SJSA1 (cell line): ENCODE data around the gene MED25. TPM values are rescaled to one million over a fixed set of nuclear protein-coding genes. Genes with fewer than 3 reads are reported as not detected.

Experiments used
- DNase-seq, 2 experiments: peaks; one replicate each; pipeline ENCODE4 v3.0.0-alpha.2; 2015 to 2020; ENCODE audit warnings: low spot score in 2 of 2, low read depth in 1 of 2
- H3K27ac ChIP-seq: fragments of 250-450 bp; sonication (Bioruptor Pico); 2 replicates; pipeline ENCODE4 v1.5.1; 2020; ENCODE audit warnings: mild to moderate bottlenecking, moderate library complexity
- H3K27me3 ChIP-seq: fragments of 250-450 bp; sonication (Bioruptor Pico); replicated peaks from 2 replicates; pipeline ENCODE4 v1.5.1; 2020; ENCODE audit warnings: mild to moderate bottlenecking, moderate library complexity
- H3K36me3 ChIP-seq: fragments of 250-450 bp; sonication (Bioruptor Pico); 2 replicates; pipeline ENCODE4 v1.5.1; 2020; ENCODE audit warnings: mild to moderate bottlenecking
- H3K4me1 ChIP-seq: fragments of 250-450 bp; sonication (Bioruptor Pico); replicated peaks from 2 replicates; pipeline ENCODE4 v1.6.1; 2021; ENCODE audit warnings: mild to moderate bottlenecking
- H3K4me3 ChIP-seq: fragments of 250-450 bp; sonication (Bioruptor Pico); 2 replicates; pipeline ENCODE4 v1.5.1; 2020; ENCODE audit warnings: mild to moderate bottlenecking
- H3K9me3 ChIP-seq: fragments of 250-450 bp; sonication (Bioruptor Pico); replicated peaks from 2 replicates; pipeline ENCODE4 v1.5.1; 2020; ENCODE audit warnings: mild to moderate bottlenecking
- total RNA-seq: library from RNA; depleted of rRNA; stranded (reverse); fragments of >200 nt; shearing (Covaris generic); gene quantifications from 2 replicates; pipeline ENCODE4 v1.2.3, GENCODE V29; 2014

Gene MED25
- total RNA-seq, 1 experiment from 2014 or later: 13.2 TPM

DNA sequence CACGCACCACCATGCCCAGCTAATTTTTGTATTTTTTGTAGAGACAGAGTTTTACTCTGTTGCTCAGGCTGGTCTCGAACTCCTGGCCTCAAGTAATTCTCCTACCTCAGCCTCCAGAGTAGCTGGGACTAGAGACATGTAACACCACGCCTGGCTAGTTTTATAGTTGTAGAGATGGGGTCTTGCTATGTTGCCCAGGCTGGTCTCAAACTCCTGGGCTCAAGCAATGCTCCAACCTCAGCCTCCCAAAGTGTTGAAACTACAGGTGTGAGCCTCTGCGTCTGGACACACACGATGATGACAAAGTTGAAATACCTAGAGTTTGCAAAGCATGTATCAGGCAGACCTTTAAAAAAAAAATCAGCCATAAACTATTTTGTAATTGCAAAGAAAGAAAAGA lies 28.3 kb downstream of the MED25 start:
- peaks cover 23% of the 10 kb centered on the region for H3K4me1 ChIP-seq
- no peak for DNase-seq
- no peaks in the 10 kb centered on the region for H3K9me3 ChIP-seq
- H3K27ac ChIP-seq: no peak overlapping the region
- no peak overlapping the region for H3K4me3 ChIP-seq
- peaks cover 5% of the 10 kb centered on the region; the same call in 1 of the 2 replicates for H3K36me3 ChIP-seq
- H3K27me3 ChIP-seq: no peaks in the 10 kb centered on the region

GRCh38 chr19:49847731-49848696 lies 29.9 kb downstream of the MED25 start:
- H3K36me3 ChIP-seq: peaks cover 5% of the 10 kb centered on the region; the same call in 1 of the 2 replicates
- peak overlapping the region; percentile 19 for H3K27ac ChIP-seq
- H3K4me3 ChIP-seq: no peak overlapping the region
- peak; percentile 76 to 81 for DNase-seq
- H3K9me3 ChIP-seq: no peaks in the 10 kb centered on the region
- no peaks in the 10 kb centered on the region for H3K27me3 ChIP-seq
- H3K4me1 ChIP-seq: peaks cover 35% of the 10 kb centered on the region

GRCh38 chr19:49848938-49849337 lies 30.8 kb downstream of the MED25 start:
- Histone ChIP-seq H3K4me3 (no peak overlapping the region), H3K27ac (peak overlapping the region; percentile 19; the same call in 1 of the 2 replicates), H3K9me3 (no peaks in the 10 kb centered on the region), H3K4me1 (peaks cover 42% of the 10 kb centered on the region), H3K36me3 (peaks cover 8% of the 10 kb centered on the region), H3K27me3 (no peaks in the 10 kb centered on the region)
- no peak for DNase-seq

DNA sequence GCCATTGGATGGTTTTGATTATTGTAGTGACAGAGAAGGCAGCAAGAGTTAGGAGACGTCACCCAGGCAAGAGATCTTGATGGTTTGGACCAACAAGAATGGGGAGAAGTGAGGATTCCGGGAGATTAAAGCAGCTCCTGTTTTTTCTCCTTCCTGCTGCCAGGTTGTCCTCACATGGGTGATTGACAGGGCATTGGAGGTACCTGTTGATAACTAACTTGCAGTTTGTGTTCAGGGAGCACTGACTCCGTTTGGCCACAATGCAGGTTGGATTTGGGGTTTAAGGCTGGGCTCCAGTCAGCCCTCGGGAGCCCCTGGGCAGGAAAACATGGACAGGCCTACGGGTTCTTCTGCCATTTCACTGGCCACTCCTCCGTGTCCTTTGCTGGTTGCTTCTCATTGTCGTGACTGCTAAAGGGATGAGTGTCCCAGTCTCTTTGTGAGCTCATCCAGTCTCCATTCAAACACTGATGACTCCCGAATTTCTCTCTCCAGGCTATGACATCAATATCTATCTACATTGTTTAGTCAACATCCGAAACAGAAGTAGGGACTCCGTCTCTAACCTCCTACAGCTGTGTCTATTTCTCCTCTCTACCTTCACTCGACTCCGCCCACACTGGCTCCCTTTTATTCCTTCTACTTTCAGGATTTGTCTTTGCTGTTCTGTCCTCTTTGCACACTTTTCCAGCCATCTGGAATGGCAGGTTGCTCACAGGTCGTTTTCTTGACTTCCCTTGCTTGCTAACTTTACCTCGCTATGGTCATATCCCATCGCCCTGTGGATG lies 31.5 kb downstream of the MED25 start:
- Histone ChIP-seq H3K4me3 (no peak overlapping the region), H3K4me1 (peaks cover 42% of the 10 kb centered on the region), H3K27ac (no peak overlapping the region), H3K36me3 (peaks cover 15% of the 10 kb centered on the region), H3K9me3 (no peaks in the 10 kb centered on the region), H3K27me3 (no peaks in the 10 kb centered on the region)
- no peak for DNase-seq

DNA sequence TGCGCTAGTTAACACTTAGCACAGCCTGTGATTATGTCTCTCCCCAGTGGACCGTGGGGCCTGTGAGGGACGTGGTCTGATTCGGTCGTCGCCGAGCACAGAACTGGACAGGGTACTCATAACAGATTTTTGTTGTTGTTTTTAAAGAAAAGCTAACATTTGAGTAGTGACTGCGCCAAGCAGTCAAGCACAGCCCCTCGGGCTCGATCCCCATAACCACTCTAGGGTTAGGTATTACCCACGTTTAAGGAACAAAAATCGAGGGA lies 32.1 kb downstream of the MED25 start:
- no peak for DNase-seq
- peak overlapping the region; percentile 84 for H3K4me3 ChIP-seq
- H3K36me3 ChIP-seq: peaks cover 20% of the 10 kb centered on the region
- peak overlapping the region; percentile 93 for H3K27ac ChIP-seq
- H3K27me3 ChIP-seq: no peaks in the 10 kb centered on the region
- H3K9me3 ChIP-seq: no peaks in the 10 kb centered on the region
- H3K4me1 ChIP-seq: peaks cover 42% of the 10 kb centered on the region

DNA sequence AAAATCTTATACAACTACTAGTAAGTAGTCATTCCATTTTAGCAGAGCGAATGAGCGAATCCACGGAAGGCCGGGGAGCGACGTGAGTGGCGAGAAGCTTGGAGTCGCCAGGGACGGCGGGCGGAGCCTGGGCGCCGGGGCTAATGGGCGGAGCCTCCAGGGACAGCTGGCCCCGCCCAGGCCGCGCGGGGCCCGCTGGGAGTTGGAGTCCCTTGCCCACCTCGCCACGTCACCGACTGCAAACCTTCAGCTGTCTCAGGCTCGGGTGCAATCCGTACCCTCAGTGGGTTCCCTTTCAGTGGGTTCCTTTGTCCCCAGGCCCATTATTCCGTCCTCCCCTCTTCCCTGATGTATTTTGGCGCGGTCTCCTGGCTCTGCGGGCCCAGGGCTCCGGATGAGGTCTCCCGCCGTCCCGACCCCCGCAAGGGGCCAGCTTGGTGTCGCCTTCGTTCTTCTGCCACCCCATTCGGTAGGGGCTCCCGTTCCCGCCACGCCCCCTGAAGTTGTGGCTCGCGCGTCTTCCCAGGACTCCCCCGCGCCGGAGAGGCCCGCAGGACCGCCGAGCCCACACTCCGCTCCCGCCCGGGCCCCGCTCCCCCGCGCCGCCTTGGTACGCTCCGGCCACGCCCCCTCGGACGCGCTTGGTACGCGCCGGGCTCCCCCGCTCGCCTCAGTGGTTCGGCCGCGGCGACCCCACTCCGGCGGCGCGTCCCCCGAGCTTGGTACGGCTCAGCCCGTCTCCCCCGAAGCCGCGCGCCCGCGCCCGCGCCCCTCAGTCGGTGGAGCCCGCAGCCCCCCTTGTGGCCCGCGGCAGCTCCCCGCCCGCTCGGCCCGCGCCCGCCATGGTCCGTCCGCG lies 32.6 kb downstream of the MED25 start, which contains the start of gene PTOV1:
PTOV1 (plus strand) TSS at position 673 of the 856 bp plus-strand sequence.
- DNase-seq: peak; percentile 91 to 93
- Histone ChIP-seq H3K27me3 (no peaks in the 10 kb centered on the region), H3K9me3 (no peaks in the 10 kb centered on the region), H3K27ac (peak within 1 kb of the TSS; percentile 93), H3K4me1 (peaks cover 42% of the 10 kb centered on the region), H3K36me3 (peaks cover 25% of the 10 kb centered on the region), H3K4me3 (peak within 1 kb of the TSS; percentile 84)

DNA sequence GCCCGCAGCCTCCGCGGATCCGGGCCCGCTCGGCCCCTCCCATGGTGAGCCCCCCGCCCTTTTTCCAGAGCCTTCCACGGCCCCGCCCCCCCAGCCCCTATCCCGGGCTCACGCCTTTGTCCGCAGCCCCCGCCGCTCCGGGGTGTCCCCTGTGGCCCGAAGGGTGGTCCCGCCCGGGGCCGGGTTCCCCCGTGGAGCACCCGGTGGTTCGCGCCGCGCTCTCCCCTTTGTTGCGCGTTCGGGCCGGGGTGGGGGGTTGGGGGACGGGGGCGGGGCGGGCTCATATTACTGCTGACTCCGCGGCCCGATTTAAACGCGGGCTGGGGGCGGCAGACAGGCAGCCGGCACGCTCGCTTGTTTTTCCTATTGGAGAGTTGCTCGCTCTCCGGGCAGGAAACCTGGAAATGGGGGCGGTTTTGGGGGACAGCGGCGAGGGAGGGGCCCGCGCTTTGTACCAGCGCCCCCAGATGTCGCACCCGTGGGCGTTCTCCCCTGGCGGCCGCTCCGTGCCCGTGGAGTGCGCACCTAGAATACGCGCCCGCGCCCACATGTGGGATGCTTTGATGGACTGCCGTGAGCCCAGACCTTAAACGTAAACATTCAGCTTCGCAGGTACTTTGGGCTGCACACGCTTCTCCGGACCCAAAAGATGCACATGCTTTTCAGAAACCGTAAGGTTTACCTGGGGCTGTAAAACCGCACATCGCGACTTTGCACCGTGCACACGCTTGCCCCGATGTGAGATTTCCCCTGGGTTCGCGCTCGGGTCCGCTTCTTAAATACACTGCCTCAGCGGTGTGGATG lies 33.6 kb downstream of the MED25 start:
- H3K4me1 ChIP-seq: peaks cover 42% of the 10 kb centered on the region
- H3K9me3 ChIP-seq: no peaks in the 10 kb centered on the region
- H3K27ac ChIP-seq: no peak overlapping the region; the same call in 1 of the 2 replicates
- H3K27me3 ChIP-seq: no peaks in the 10 kb centered on the region
- H3K4me3 ChIP-seq: peak overlapping the region; percentile 84
- H3K36me3 ChIP-seq: peaks cover 33% of the 10 kb centered on the region
- no peak for DNase-seq

GRCh38 chr19:49852631-49853126 lies 34.6 kb downstream of the MED25 start:
- no peak for DNase-seq

GRCh38 chr19:49853852-49854377 lies 35.8 kb downstream of the MED25 start:
- peaks cover 42% of the 10 kb centered on the region for H3K4me1 ChIP-seq
- DNase-seq: no peak
- no peak overlapping the region for H3K27ac ChIP-seq
- H3K9me3 ChIP-seq: no peaks in the 10 kb centered on the region
- H3K36me3 ChIP-seq: peaks cover 56% of the 10 kb centered on the region
- no peaks in the 10 kb centered on the region for H3K27me3 ChIP-seq
- no peak overlapping the region for H3K4me3 ChIP-seq

More at GRCh38 chr19:49852631-49853126, 34.6 kb downstream of the MED25 start:
- peaks cover 42% of the 10 kb centered on the region for H3K4me1 ChIP-seq
- peaks cover 44% of the 10 kb centered on the region for H3K36me3 ChIP-seq
- no peak overlapping the region for H3K27ac ChIP-seq
- peak overlapping the region; percentile 84; the same call in 1 of the 2 replicates for H3K4me3 ChIP-seq
- H3K9me3 ChIP-seq: no peaks in the 10 kb centered on the region
- no peaks in the 10 kb centered on the region for H3K27me3 ChIP-seq

- H3K4me1 ChIP-seq: peaks cover 46% of the 10 kb centered on the region
- no peak for DNase-seq
- peaks cover 61% of the 10 kb centered on the region for H3K36me3 ChIP-seq
- no peaks in the 10 kb centered on the region for H3K9me3 ChIP-seq
- H3K27ac ChIP-seq: no peak overlapping the region
- H3K27me3 ChIP-seq: no peaks in the 10 kb centered on the region
- H3K4me3 ChIP-seq: no peak overlapping the region
Measured at GRCh38 chr19:49854378-49855263, 36.5 kb downstream of the MED25 start.

DNA sequence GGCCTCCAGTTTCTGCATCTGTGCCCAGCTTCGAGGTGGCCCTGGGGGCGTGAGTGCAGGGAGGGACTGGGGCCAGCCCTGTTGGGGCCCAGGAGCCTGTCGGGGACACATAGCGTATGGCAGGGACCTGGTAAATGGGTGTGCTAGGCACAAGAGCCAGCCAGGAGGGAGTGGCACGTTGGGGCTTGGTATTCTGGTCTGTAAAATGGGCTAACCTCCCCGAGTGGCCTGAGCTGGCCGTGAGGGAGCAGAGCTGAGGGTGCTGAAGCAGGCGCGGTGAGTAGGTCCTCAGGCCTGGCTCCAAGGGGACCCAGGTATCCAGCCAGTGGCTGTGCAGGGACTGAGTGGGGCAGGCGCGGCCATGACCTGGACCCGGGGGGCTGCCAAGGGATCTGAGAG lies 37.2 kb downstream of the MED25 start:
- no peaks in the 10 kb centered on the region for H3K27me3 ChIP-seq
- no peak overlapping the region for H3K27ac ChIP-seq
- H3K4me3 ChIP-seq: no peak overlapping the region
- H3K36me3 ChIP-seq: peaks cover 68% of the 10 kb centered on the region
- DNase-seq: no peak
- peaks cover 48% of the 10 kb centered on the region for H3K4me1 ChIP-seq
- no peaks in the 10 kb centered on the region for H3K9me3 ChIP-seq
